ENCODE results near the gene LENEP. TPM values are rescaled to one million over a fixed set of nuclear protein-coding genes. Genes with fewer than 3 reads are reported as not detected.
A peak's percentile ranks its signal among the peaks of the same experiment; 100 is the strongest.

LENEP gene
- total and polyA plus RNA-seq, 2 of the 8 experiments (the other 6 are each of a cell fraction or from before 2014, with no cell fraction given), result 1.3 TPM; not detected in 1

- no peak overlapping the region for H2BK5ac ChIP-seq (ENCODE audit: low read depth, low read length)
- H3K18ac ChIP-seq (ENCODE audit: extremely low read depth, low read length), result no peak overlapping the region
- H3K36me3 ChIP-seq (ENCODE audit: control insufficient read depth in 2 of 4, insufficient read depth in 4 of 4, low read length in 3 of 4), result peaks cover 2 to 20% (median 14%) of the 10 kb centered on the region in 4 experiments; a peak in 7 of 8 replicates
- H3K9ac ChIP-seq (replicated peaks in 1 of 4; ENCODE audit: extremely low read depth in 1 of 4, low read depth in 3 of 4, low read length in 3 of 4), result 0 out of 7 replicates have a peak overlapping the region, but pooled peaks of 1 of the 4 experiments have one; percentile 12
- no peak overlapping the region for H3K27ac ChIP-seq (ENCODE audit: low read depth, low read length)
- no peaks in the 10 kb centered on the region; the same call in 1 of the 2 replicates for H3K23me2 ChIP-seq (ENCODE audit: low read depth, low read length)
- no peak overlapping the region for H3K14ac ChIP-seq (ENCODE audit: insufficient read length)
- ChIA-PET CTCF (ENCODE audit: partially characterized antibody) (interaction anchor here (0.8 to 14.0 kb wide), 16 partner anchors 10 to 122 kb away, joined by 3 to 334 read pairs (median 8); partner anchors contain the start of genes ADAM15, CKS1B, EFNA4 and FLAD1), POLR2A (ENCODE audit: partially characterized antibody) (interaction anchor here (1.3 to 42.8 kb wide), 11 partner anchors 14 to 82 kb away, joined by 3 to 702 read pairs (median 9); partner anchors contain the start of genes CKS1B, EFNA4, FLAD1 and PBXIP1)
- no peak overlapping the region for H4K91ac ChIP-seq (replicated peaks; ENCODE audit: insufficient read length, low read length)
- TF ChIP-seq TAF1 (IDR thresholded peaks at IDR 0.05; ENCODE audit: low read depth, low read length) (no peak), CTBP2 (IDR thresholded peaks at IDR 0.05; ENCODE audit: borderline replicate concordance, insufficient read depth, insufficient read length, low read length) (no peak)
- H3K79me2 ChIP-seq (ENCODE audit: control insufficient read depth in 1 of 2, insufficient read depth in 2 of 2, low read length in 2 of 2), result peaks cover 0 to 3% of the 10 kb centered on the region in 2 experiments; a peak in 1 of 4 replicates
- peaks cover 0 to 7% (median 4%) of the 10 kb centered on the region in 4 experiments; a peak in 3 of 7 replicates for H3K4me1 ChIP-seq (replicated peaks in 1 of 4; ENCODE audit: control insufficient read depth in 3 of 4, insufficient read depth in 4 of 4, low read length in 3 of 4)
- H3K27me3 ChIP-seq (replicated peaks in 1 of 4; ENCODE audit: control insufficient read depth in 3 of 4, extremely low read depth in 1 of 4, insufficient read depth in 3 of 4, low read length in 3 of 4), result no peaks in the 10 kb centered on the region
- no peak overlapping the region for H4K5ac ChIP-seq (ENCODE audit: insufficient read length, low read depth, low read length)
- FAIRE-seq (no peak), DNase-seq (ENCODE audit: low read depth in 1 of 2, low spot score in 2 of 2) (no peak)
- peaks cover 0 to 5% of the 10 kb centered on the region in 2 experiments for H4K20me1 ChIP-seq (replicated peaks in 1 of 2; ENCODE audit: control insufficient read depth in 1 of 2, insufficient read depth in 2 of 2, low read length in 2 of 2)
- no peak overlapping the region for H3K4me3 ChIP-seq (ENCODE audit: extremely low read depth in 1 of 4, insufficient read depth in 2 of 4, low read depth in 3 of 4, low read length in 4 of 4)
- no peak overlapping the region for H3K56ac ChIP-seq (replicated peaks; ENCODE audit: insufficient read length, low read depth, low read length)
- 0 out of 2 replicates have a peak overlapping the region, but pooled peaks have one; percentile 17 for H2BK12ac ChIP-seq (ENCODE audit: low read depth, low read length)
- H3K4me2 ChIP-seq (ENCODE audit: insufficient read depth in 1 of 2, low read depth in 2 of 2, low read length in 2 of 2), result no peak overlapping the region
- no peak overlapping the region for H2BK120ac ChIP-seq (replicated peaks; ENCODE audit: low read depth, low read length)
- no peak overlapping the region for H2AK5ac ChIP-seq (ENCODE audit: low read depth, low read length)
- H2AFZ ChIP-seq (ENCODE audit: low read length), result no peak overlapping the region
- H3K23ac ChIP-seq (ENCODE audit: insufficient read length), result no peak overlapping the region
- no peaks in the 10 kb centered on the region for H3K79me1 ChIP-seq (ENCODE audit: low read depth, low read length)
- H3K9me3 ChIP-seq (ENCODE audit: insufficient read depth in 2 of 2, low read depth in 1 of 2, low read length in 1 of 2), result no peaks in the 10 kb centered on the region
- no peak overlapping the region for H4K8ac ChIP-seq (ENCODE audit: extremely low read depth, insufficient read depth, low read length)
- H2BK15ac ChIP-seq (ENCODE audit: low read length), result no peak overlapping the region
- WGBS, 2 experiments (ENCODE audit: extremely low coverage in 1 of 2, insufficient coverage in 1 of 2, insufficient read length in 1 of 2, insufficient replicate concordance in 2 of 2, low coverage in 1 of 2, low lambda C conversion rate in 2 of 2, missing lambda C conversion rate in 1 of 2), result 92% methylated on average over 1 of the region's 1 CpG; no CpG with 5 or more reads in 1 of the 2 experiments
- H3K4ac ChIP-seq (replicated peaks; ENCODE audit: insufficient read length, low read depth, low read length), result no peak overlapping the region
- no peak overlapping the region for H2BK20ac ChIP-seq (ENCODE audit: low read length)
Observed at GRCh38 chr1:154994269-154994587, 842 bp downstream of the LENEP start.
